Neural cell (in vitro differentiated cells): Measurements from ENCODE around the gene TMEM167A. TPM values are rescaled to one million over a fixed set of nuclear protein-coding genes. Genes with fewer than 3 reads are reported as not detected.

Experiments
- H2AFZ ChIP-seq: fragments of 200-600, 300-800 bp; sonication (generic), shearing (Covaris generic); 2 replicates; pipeline ENCODE4 v1.6.0; 2014; ENCODE audit warnings: low read depth, mild to moderate bottlenecking, antibody characterized with exemption, low read length, moderate library complexity
- H3F3A ChIP-seq: fragments of 200-600 bp; shearing (Covaris generic); 2 replicates; pipeline ENCODE4 v1.6.1; 2016; ENCODE audit warnings: mild to moderate bottlenecking, moderate library complexity, mixed read lengths, antibody characterized with exemption, low read length; ENCODE audit not compliant: insufficient read depth, poor library complexity, severe bottlenecking
- H3K27ac ChIP-seq: fragments of 200-600, 300-800 bp; sonication (generic), shearing (Covaris generic); 2 replicates; pipeline ENCODE4 v1.5.1; 2014; ENCODE audit warnings: mild to moderate bottlenecking, low read length, moderate library complexity
- H3K27me3 ChIP-seq: fragments of 300-800, 200-600 bp; sonication (generic), shearing (Covaris generic); 2 replicates; pipeline ENCODE4 v1.6.0; 2014; ENCODE audit warnings: mild to moderate bottlenecking, low read depth, low read length, moderate library complexity; ENCODE audit not compliant: insufficient read depth
- H3K36me3 ChIP-seq: fragments of 300-800, 200-600 bp; sonication (generic), shearing (Covaris generic); 2 replicates; pipeline ENCODE4 v1.5.1; 2014; ENCODE audit warnings: mild to moderate bottlenecking, antibody characterized with exemption, low read length, moderate library complexity; ENCODE audit not compliant: insufficient read depth
- H3K4me2 ChIP-seq: fragments of 300-800, 200-600 bp; sonication (generic), shearing (Covaris generic); 2 replicates; pipeline ENCODE4 v1.6.0; 2014; ENCODE audit warnings: mild to moderate bottlenecking, low read length
- H3K4me3 ChIP-seq: fragments of 300-800, 200-600 bp; sonication (generic), shearing (Covaris generic); 2 replicates; pipeline ENCODE4 v1.5.1; 2014; ENCODE audit warnings: mild to moderate bottlenecking, low read length, moderate library complexity
- H3K79me2 ChIP-seq: fragments of 200-600 bp; shearing (Covaris generic); replicated peaks from 2 replicates; pipeline ENCODE4 v1.6.0; 2014; ENCODE audit warnings: mild to moderate bottlenecking, low read length, moderate library complexity; ENCODE audit not compliant: insufficient read depth
- H3K9ac ChIP-seq: fragments of 300-800, 200-600 bp; sonication (generic), shearing (Covaris generic); 2 replicates; pipeline ENCODE4 v1.6.1; 2016; ENCODE audit warnings: mild to moderate bottlenecking, low read length, mixed read lengths
- H3K9me2 ChIP-seq: fragments of 200-600 bp; shearing (Covaris generic); 2 replicates; pipeline ENCODE4 v1.6.1; 2016; ENCODE audit warnings: mild to moderate bottlenecking, low read length, mixed read lengths; ENCODE audit not compliant: insufficient read depth
- H3K9me3 ChIP-seq: fragments of 200-600, 300-800 bp; sonication (generic), shearing (Covaris generic); 2 replicates; pipeline ENCODE4 v1.6.1; 2016; ENCODE audit warnings: mild to moderate bottlenecking, mixed run types, low read length, moderate library complexity, mixed read lengths
- H4K20me1 ChIP-seq: fragments of 200-600 bp; shearing (Covaris generic); 2 replicates; pipeline ENCODE4 v1.6.1; 2016; ENCODE audit warnings: mild to moderate bottlenecking, mixed run types; ENCODE audit not compliant: insufficient read depth
- CTCF ChIP-seq: fragments of 450-650 bp; IDR thresholded peaks from 2 replicates; pipeline ENCODE4 v1.5.1; 2014; ENCODE audit warnings: antibody characterized with exemption, mild to moderate bottlenecking, moderate library complexity; ENCODE audit not compliant: poor library complexity, severe bottlenecking
- EP300 ChIP-seq: fragments of 450-650 bp; conservative IDR thresholded peaks from 2 replicates; pipeline ENCODE4 v1.6.1; 2014; ENCODE audit warnings: antibody characterized with exemption, mild to moderate bottlenecking, moderate library complexity; ENCODE audit not compliant: poor library complexity, severe bottlenecking
- MXI1 ChIP-seq: fragments of 450-650 bp; conservative IDR thresholded peaks from 2 replicates; pipeline ENCODE4 v1.6.1; 2014; ENCODE audit warnings: antibody characterized with exemption, mild to moderate bottlenecking; ENCODE audit not compliant: poor library complexity, severe bottlenecking
- POLR2AphosphoS5 ChIP-seq: IDR thresholded peaks from 2 replicates; pipeline ENCODE4 v1.6.1; 2012
- RAD21 ChIP-seq: fragments of 450-650 bp; conservative IDR thresholded peaks from 2 replicates; pipeline ENCODE4 v1.6.1; 2014; ENCODE audit warnings: antibody characterized with exemption, mild to moderate bottlenecking, moderate library complexity
- REST ChIP-seq: IDR thresholded peaks from 2 replicates; pipeline ENCODE4 v1.6.1; 2012; ENCODE audit warnings: borderline replicate concordance
- SMC3 ChIP-seq: fragments of 450-650 bp; conservative IDR thresholded peaks from 2 replicates; pipeline ENCODE4 v1.6.1; 2014; ENCODE audit warnings: antibody characterized with exemption, mild to moderate bottlenecking, moderate library complexity; ENCODE audit not compliant: poor library complexity
- TAF1 ChIP-seq: IDR thresholded peaks from 2 replicates; pipeline ENCODE4 v1.6.1; 2012; ENCODE audit warnings: low read depth
- polyA plus RNA-seq: library from polyadenylated mRNA; depleted of rRNA; stranded (reverse); fragments of >200 nt; gene quantifications from 2 replicates; pipeline ENCODE4 v1.2.3, GENCODE V29; 2014
- small RNA-seq, 3 experiments: library from RNA; depleted of rRNA; stranded (forward); fragments of <200 nt; gene quantifications; one replicate each; pipeline ENCODE3, GENCODE V24; 2012

The TMEM167A gene
- polyA plus RNA-seq, 1 donor from 2014 or later: 436 TPM

GRCh38 chr5:83006683-83007283 lies 70.4 kb downstream of the TMEM167A start:
- no peaks in the 10 kb centered on the region for H3K27me3 ChIP-seq
- TF ChIP-seq CTCF (no peak), TAF1 (no peak), RAD21 (no peak), POLR2AphosphoS5 (peak; percentile 76), EP300 (peak; percentile 95), REST (peak; percentile 99), MXI1 (no peak), SMC3 (no peak)

GRCh38 chr5:83003791-83004190 lies 73.4 kb downstream of the TMEM167A start:
- H3K36me3 ChIP-seq: no peaks in the 10 kb centered on the region
- H2AFZ ChIP-seq: no peak overlapping the region
- H3K4me2 ChIP-seq: no peak overlapping the region
- peaks cover 35% of the 10 kb centered on the region for H3K79me2 ChIP-seq
- peaks cover 16% of the 10 kb centered on the region for H3F3A ChIP-seq
- H3K27me3 ChIP-seq: no peaks in the 10 kb centered on the region
- H4K20me1 ChIP-seq: no peaks in the 10 kb centered on the region
- no peak overlapping the region for H3K4me3 ChIP-seq
- no peaks in the 10 kb centered on the region for H3K9me3 ChIP-seq
- H3K9me2 ChIP-seq: no peaks in the 10 kb centered on the region
- H3K9ac ChIP-seq: peak overlapping the region; percentile 4
- TF ChIP-seq REST (peak; percentile 95), RAD21 (no peak)
- peak overlapping the region; percentile 95 for H3K27ac ChIP-seq

More at GRCh38 chr5:83006683-83007283, 70.4 kb downstream of the TMEM167A start:
- peak overlapping the region; percentile 56 for H3K9ac ChIP-seq
- peak overlapping the region; percentile 95 for H3K27ac ChIP-seq
- no peak overlapping the region for H3K4me2 ChIP-seq
- H3K9me3 ChIP-seq: no peaks in the 10 kb centered on the region
- H4K20me1 ChIP-seq: no peaks in the 10 kb centered on the region
- H2AFZ ChIP-seq: no peak overlapping the region
- no peaks in the 10 kb centered on the region for H3K9me2 ChIP-seq
- peaks cover 4% of the 10 kb centered on the region for H3F3A ChIP-seq
- peaks cover 25% of the 10 kb centered on the region for H3K79me2 ChIP-seq
- H3K4me3 ChIP-seq: peak overlapping the region; percentile 9
- no peaks in the 10 kb centered on the region for H3K36me3 ChIP-seq

Small RNA genes lying within 50 kb of the gene (small RNA-seq; reads per million reads assigned to genes)
- gene SCARNA18: 75.0 to 216 (median 76.2) reads per million in 3 experiments

Other genes starting within 250 kb of the TMEM167A start
- 22.7 and 22.9 TPM in 2 replicates for gene XRCC4, start 153 bp upstream of the TMEM167A start, polyA plus RNA-seq